Measurements from ENCODE around the gene EGR4. TPM values are rescaled to one million over a fixed set of nuclear protein-coding genes. Genes with fewer than 3 reads are reported as not detected.

The EGR4 gene
- total RNA-seq, 1 donor from 2014 or later, result not detected

DNA sequence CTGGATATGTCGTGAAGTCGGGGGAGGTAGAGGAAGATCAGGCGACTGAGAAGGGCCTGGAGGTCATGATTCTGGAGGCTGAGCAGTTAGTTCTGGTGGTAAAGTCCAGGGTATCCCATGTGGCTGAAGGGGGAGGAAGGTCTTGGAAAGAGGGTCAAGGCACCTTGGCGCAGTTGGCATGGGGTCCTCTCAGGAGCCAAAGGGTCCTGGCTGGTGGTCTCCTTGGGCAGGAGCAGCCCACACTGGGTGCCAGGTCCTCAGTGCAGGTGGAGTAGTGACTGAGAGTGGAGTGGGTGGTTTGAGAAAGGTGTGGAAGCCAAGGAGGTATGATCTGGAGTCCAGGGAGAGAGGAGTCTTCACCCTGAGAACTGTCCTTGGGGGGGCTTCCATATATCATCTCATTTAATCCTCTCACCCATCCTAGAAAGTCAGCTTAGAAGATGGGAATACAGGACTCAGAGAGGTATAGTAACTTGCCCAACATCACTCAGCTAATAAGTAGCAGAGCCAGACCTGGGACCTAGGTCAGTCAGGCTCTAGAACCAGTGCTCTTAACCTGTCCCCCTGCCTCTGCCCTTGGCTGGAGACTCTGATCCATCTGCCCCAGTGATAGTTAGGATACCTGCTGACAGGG, 33.5 kb downstream of the EGR4 start:
- H3K27me3 ChIP-seq (ENCODE audit: control insufficient read depth, insufficient read depth, low read length), result no peaks in the 10 kb centered on the region
- H3K36me3 ChIP-seq (ENCODE audit: control insufficient read depth, insufficient read depth, low read length), result no peaks in the 10 kb centered on the region
- no peak overlapping the region for H3K4me3 ChIP-seq (ENCODE audit: low read depth, low read length)
- no peak for DNase-seq (ENCODE audit: low read depth)
- TF ChIP-seq, protein P1, sequence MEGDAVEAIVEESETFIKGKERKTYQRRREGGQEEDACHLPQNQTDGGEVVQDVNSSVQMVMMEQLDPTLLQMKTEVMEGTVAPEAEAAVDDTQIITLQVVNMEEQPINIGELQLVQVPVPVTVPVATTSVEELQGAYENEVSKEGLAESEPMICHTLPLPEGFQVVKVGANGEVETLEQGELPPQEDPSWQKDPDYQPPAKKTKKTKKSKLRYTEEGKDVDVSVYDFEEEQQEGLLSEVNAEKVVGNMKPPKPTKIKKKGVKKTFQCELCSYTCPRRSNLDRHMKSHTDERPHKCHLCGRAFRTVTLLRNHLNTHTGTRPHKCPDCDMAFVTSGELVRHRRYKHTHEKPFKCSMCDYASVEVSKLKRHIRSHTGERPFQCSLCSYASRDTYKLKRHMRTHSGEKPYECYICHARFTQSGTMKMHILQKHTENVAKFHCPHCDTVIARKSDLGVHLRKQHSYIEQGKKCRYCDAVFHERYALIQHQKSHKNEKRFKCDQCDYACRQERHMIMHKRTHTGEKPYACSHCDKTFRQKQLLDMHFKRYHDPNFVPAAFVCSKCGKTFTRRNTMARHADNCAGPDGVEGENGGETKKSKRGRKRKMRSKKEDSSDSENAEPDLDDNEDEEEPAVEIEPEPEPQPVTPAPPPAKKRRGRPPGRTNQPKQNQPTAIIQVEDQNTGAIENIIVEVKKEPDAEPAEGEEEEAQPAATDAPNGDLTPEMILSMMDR (IDR thresholded peaks at IDR 0.05; ENCODE audit: insufficient read depth, low read length, severe bottlenecking), result no peak
- FAIRE-seq, result no peak

DNA sequence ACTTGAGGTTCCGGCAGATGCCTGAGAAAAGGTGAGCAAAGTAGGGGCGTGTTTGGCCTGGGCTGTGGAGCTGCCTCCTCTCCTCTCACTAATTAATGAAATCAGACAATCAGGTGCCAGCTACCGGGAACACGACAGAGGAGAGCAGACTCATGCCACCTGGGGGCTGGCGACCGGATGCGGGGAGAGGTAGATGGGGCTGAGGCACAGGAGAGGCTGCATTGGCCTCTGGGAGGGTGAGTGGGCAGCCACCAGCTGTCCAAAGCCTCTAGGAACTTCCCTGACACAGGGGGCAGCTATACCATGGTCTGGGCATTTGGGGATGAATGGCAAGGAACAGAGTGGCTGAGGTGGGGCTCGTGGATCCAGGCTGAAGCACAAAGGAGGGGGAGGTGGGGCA, 34.1 kb downstream of the EGR4 start:
- TF ChIP-seq, protein P1 (IDR thresholded peaks at IDR 0.05; ENCODE audit: insufficient read depth, low read length, severe bottlenecking), result no peak
- no peaks in the 10 kb centered on the region for H3K27me3 ChIP-seq (ENCODE audit: control insufficient read depth, insufficient read depth, low read length)
- DNase-seq (ENCODE audit: low read depth) (no peak), FAIRE-seq (no peak)
- H3K36me3 ChIP-seq (ENCODE audit: control insufficient read depth, insufficient read depth, low read length), result no peaks in the 10 kb centered on the region
- H3K4me3 ChIP-seq (ENCODE audit: low read depth, low read length), result no peak overlapping the region

DNA sequence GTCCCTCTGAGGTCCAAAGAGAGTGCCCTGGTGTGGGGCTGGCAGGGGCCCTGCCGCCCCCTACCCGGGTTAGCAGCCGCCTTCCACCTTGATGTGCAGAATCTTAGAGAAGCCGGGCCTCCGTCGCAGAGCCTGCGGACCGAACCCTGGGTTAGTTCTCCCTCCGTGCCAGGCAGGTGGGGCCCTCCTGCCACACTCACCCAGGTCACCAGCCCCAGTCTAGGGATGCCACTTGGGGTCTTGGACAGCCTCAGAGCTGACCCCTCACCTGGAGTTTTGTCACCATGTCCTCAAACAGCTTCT, 34.5 kb downstream of the EGR4 start:
- FAIRE-seq (no peak), DNase-seq (ENCODE audit: low read depth) (no peak)
- TF ChIP-seq, protein P1 (IDR thresholded peaks at IDR 0.05; ENCODE audit: insufficient read depth, low read length, severe bottlenecking), result no peak
- H3K4me3 ChIP-seq (ENCODE audit: low read depth, low read length), result no peak overlapping the region
- H3K36me3 ChIP-seq (ENCODE audit: control insufficient read depth, insufficient read depth, low read length), result peaks cover 1% of the 10 kb centered on the region
- H3K27me3 ChIP-seq (ENCODE audit: control insufficient read depth, insufficient read depth, low read length), result no peaks in the 10 kb centered on the region

DNA sequence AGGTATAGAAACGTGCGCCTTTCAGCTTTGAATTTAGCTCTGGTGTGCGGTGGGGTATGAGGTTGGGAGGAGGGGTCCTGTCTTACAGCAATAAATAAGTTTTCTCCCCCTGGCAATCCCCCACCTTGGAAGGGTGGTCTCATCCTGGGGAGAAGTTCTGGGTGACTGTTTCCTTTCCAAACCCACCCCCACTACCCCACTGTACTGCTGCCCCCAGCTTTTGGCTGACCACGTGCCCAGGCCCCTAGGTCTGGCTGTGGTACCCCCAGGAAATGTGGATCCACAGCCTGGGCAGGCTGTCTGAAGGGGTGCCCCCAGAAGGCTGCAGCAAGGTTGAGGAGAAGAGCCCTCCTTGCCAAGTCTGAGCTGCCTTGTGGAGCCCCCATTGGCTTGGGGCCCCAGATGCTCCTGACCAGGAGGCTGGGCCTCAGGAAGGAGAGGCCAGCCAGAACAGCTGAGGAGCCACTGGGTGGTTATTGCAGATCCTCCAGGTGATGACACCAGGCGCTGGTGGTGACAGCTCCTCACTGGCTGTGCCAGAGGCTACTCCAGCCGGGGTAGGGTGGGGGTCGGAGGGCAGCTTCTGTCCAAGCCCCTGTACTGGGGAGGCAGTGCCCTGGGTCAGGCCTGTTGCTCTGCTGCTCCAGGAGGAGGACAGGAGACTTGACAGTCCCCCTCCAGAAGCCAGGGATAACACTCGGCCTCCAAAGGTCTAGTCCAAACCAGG, 35.0 kb downstream of the EGR4 start:
- TF ChIP-seq, protein P1 (IDR thresholded peaks at IDR 0.05; ENCODE audit: insufficient read depth, low read length, severe bottlenecking), result no peak
- H3K4me3 ChIP-seq (ENCODE audit: low read depth, low read length), result no peak overlapping the region
- no peaks in the 10 kb centered on the region for H3K27me3 ChIP-seq (ENCODE audit: control insufficient read depth, insufficient read depth, low read length)
- FAIRE-seq, result no peak
- no peak for DNase-seq (ENCODE audit: low read depth)
- peaks cover 1% of the 10 kb centered on the region for H3K36me3 ChIP-seq (ENCODE audit: control insufficient read depth, insufficient read depth, low read length)

DNA sequence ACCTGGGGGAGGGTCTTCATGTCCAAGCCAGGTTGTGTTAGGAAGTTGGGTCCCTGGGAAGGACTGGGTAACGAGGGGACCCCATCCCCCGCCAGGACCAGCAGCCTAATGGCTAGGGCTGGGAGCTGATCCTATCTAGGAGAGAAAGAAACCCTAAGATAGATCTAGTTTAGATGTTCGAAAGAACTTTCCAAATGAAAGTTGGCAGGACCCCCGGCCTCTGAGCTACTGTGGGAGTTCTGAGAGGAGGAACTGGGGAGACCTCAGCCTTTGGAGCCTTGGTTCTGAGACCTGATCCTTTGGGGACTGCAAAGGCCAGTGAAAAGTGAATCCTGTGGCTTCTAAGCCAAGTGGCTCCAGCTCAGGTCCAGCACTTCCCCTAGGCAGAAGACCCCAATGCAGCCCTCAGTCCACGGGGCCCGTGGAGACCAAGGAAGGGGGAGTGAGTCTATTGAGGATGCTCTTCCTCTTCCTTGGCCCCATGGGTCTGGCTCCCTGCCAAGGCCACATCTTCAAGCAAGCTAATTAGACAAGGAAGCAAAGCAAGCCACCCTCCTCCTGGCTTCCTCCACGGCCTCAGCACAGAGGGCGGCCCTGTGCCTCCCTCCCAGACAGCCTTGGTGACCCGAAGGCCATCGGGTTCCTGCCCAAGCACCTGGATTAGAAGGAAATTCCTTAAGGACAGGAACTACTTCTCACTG, 35.8 kb downstream of the EGR4 start:
- H3K4me3 ChIP-seq (ENCODE audit: low read depth, low read length), result no peak overlapping the region
- peaks cover 7% of the 10 kb centered on the region for H3K36me3 ChIP-seq (ENCODE audit: control insufficient read depth, insufficient read depth, low read length)
- DNase-seq (ENCODE audit: low read depth) (no peak), FAIRE-seq (no peak)
- TF ChIP-seq, protein P1 (IDR thresholded peaks at IDR 0.05; ENCODE audit: insufficient read depth, low read length, severe bottlenecking), result no peak
- H3K27me3 ChIP-seq (ENCODE audit: control insufficient read depth, insufficient read depth, low read length), result no peaks in the 10 kb centered on the region

Data from bronchial epithelial cell (primary cell).